Bronchial epithelial cell (primary cell): ENCODE measurements around the gene KRT74. TPM values are rescaled to one million over a fixed set of nuclear protein-coding genes. Genes with fewer than 3 reads are reported as not detected.

Experiments
- DNase-seq: peaks from one replicate; pipeline ENCODE4 v3.0.0-alpha.2; 2010; ENCODE audit warnings: low read depth
- FAIRE-seq: peaks from 2 replicates; lab custom pipeline; 2011; peaks lifted over from hg19 to GRCh38; lab: Jason Lieb, UNC
- H3K27me3 ChIP-seq: 2 replicates; pipeline ENCODE4 v1.5.1; 2011; ENCODE audit warnings: low read length; ENCODE audit not compliant: control insufficient read depth, insufficient read depth
- H3K36me3 ChIP-seq: 2 replicates; pipeline ENCODE4 v1.5.1; 2011; ENCODE audit warnings: low read length; ENCODE audit not compliant: control insufficient read depth, insufficient read depth
- H3K4me3 ChIP-seq: 2 replicates; pipeline ENCODE4 v1.5.1; 2011; ENCODE audit warnings: mild to moderate bottlenecking, low read depth, low read length, control low read depth
- CTCF ChIP-seq: IDR thresholded peaks from 2 replicates; pipeline ENCODE4 v1.5.1; 2011; ENCODE audit warnings: mild to moderate bottlenecking, moderate library complexity, low read length, control low read depth, inconsistent platforms; ENCODE audit not compliant: insufficient read depth, severe bottlenecking
- total RNA-seq: library from RNA; depleted of rRNA; stranded (reverse); fragments of >200 nt; gene quantifications from 2 replicates; pipeline ENCODE4 v1.2.1, GENCODE V29; 2014

Gene KRT74
- total RNA-seq, 1 donor from 2014 or later: not detected

GRCh38 chr12:52591521-52591920 is 17.9 kb upstream of the KRT74 start:
- FAIRE-seq: no peak
- Histone ChIP-seq H3K27me3 (peaks cover 5% of the 10 kb centered on the region), H3K4me3 (no peak overlapping the region), H3K36me3 (no peaks in the 10 kb centered on the region)
- no peak for DNase-seq
- TF ChIP-seq CTCF: no peak

GRCh38 chr12:52590021-52590420 is 16.4 kb upstream of the KRT74 start:
- peak; percentile 50 for FAIRE-seq
- peaks cover 5% of the 10 kb centered on the region for H3K27me3 ChIP-seq
- H3K36me3 ChIP-seq: no peaks in the 10 kb centered on the region
- no peak overlapping the region for H3K4me3 ChIP-seq
- no peak for TF ChIP-seq CTCF
- DNase-seq: no peak

- FAIRE-seq (no peak), DNase-seq (no peak)
- Histone ChIP-seq H3K27me3 (peaks cover 3% of the 10 kb centered on the region), H3K4me3 (no peak overlapping the region), H3K36me3 (no peaks in the 10 kb centered on the region)
- TF ChIP-seq CTCF: no peak
Measured at GRCh38 chr12:52587563-52587962, 13.9 kb upstream of the KRT74 start.

GRCh38 chr12:52585946-52586345 is 12.3 kb upstream of the KRT74 start:
- no peak for TF ChIP-seq CTCF
- H3K27me3 ChIP-seq: no peaks in the 10 kb centered on the region
- H3K4me3 ChIP-seq: no peak overlapping the region
- FAIRE-seq (no peak), DNase-seq (no peak)
- H3K36me3 ChIP-seq: no peaks in the 10 kb centered on the region

- no peaks in the 10 kb centered on the region for H3K27me3 ChIP-seq
- DNase-seq: no peak
- H3K36me3 ChIP-seq: no peaks in the 10 kb centered on the region
- TF ChIP-seq CTCF: no peak
- H3K4me3 ChIP-seq: no peak overlapping the region
- no peak for FAIRE-seq
Measured at GRCh38 chr12:52585066-52585465, 11.4 kb upstream of the KRT74 start.

- no peaks in the 10 kb centered on the region for H3K36me3 ChIP-seq
- no peak for TF ChIP-seq CTCF
- no peaks in the 10 kb centered on the region for H3K27me3 ChIP-seq
- no peak overlapping the region for H3K4me3 ChIP-seq
- DNase-seq: no peak
- FAIRE-seq: peak; percentile 79
Measured at GRCh38 chr12:52584156-52584682, 10.6 kb upstream of the KRT74 start.
